Ascending aorta (tissue), 2 donors: ENCODE data around the gene NHSL1. TPM values are rescaled to one million over a fixed set of nuclear protein-coding genes. Genes with fewer than 3 reads are reported as not detected.

Experiments
- DNase-seq, 2 donors: peaks; one replicate each; pipeline ENCODE4 v3.0.0-alpha.2; 2019; ENCODE audit warnings: low spot score in 2 of 2
- H3K27ac ChIP-seq, 2 donors: fragments of 200-600 bp; sonication (generic); one replicate each; pipeline ENCODE4 v1.5.1; 2016 to 2017; ENCODE audit warnings: mild to moderate bottlenecking in 1 of 2
- H3K27me3 ChIP-seq: fragments of 200-600 bp; sonication (generic); one replicate; pipeline ENCODE4 v1.5.1; 2017
- H3K36me3 ChIP-seq, 2 donors: fragments of 200-600 bp; sonication (generic); one replicate each; pipeline ENCODE4 v1.5.1; 2016
- H3K4me1 ChIP-seq, 2 donors: fragments of 200-600 bp; sonication (generic); one replicate each; pipeline ENCODE4 v1.5.1; 2016 to 2017; ENCODE audit warnings: mild to moderate bottlenecking in 1 of 2
- H3K4me3 ChIP-seq, 2 donors: fragments of 200-600 bp; sonication (generic); one replicate each; pipeline ENCODE4 v1.5.1; 2016 to 2017; ENCODE audit warnings: mild to moderate bottlenecking in 1 of 2
- H3K9me3 ChIP-seq, 2 donors: fragments of 200-600 bp; sonication (generic); one replicate each; pipeline ENCODE4 v1.5.1; 2016
- intact Hi-C: fragments of 100-400 bp; cut with DNase I; formaldehyde crosslinking; loops from one replicate; pipeline ENCODE4 v1.15.1; 2023
- total RNA-seq: library from RNA; depleted of rRNA; stranded (reverse); fragments of >200 nt; gene quantifications from one replicate; pipeline ENCODE4 v1.1.0, GENCODE V29; 2016
- TF ChIP-seq, protein P1 (sequence below), 3 experiments: fragments of 200-600 bp in 2 of 3; fragments of 450-650 bp in 1 of 3; sonication (generic) in 2 of 3; IDR thresholded peaks; one replicate each; pipeline ENCODE4 v1.5.1; 2016 to 2019; ENCODE audit warnings: antibody characterized with exemption in 3 of 3, mild to moderate bottlenecking in 1 of 3, moderate library complexity in 1 of 3

Gene NHSL1
- total RNA-seq, 1 donor from 2014 or later = 10.4 TPM

DNA sequence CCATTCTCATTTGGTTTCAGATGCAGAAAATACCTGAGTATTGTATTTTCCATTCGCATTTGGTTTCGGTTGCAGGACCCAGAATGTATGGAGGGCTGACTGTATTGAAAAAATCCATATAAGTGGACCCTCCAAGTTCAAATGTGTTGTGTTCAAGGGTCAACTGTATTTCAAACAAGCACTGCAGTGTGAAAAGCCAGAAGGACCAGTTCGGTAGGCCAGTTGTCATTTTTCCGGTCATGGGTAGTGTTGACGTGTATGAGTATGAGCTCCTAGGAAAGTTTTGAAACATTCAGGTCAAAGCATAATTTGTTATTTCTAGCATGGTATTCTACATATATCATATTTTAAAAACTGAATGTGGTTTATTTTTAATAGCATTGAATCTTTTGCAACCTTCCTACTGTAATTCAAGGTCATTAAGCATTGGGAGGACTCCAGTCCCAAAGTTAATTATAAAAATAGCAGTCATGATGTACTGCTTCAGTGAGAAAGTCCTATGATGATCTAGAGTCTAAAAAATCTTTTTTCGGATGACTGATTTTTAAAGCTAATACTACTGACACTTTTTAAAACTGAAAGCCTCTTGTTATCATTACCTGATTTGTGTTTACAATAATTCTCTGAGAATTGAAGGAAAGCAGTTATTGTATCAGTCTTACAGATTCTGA, 18.9 kb downstream of the NHSL1 start:
- H3K27ac ChIP-seq = no peak overlapping the region
- no peak overlapping the region for H3K4me3 ChIP-seq
- H3K4me1 ChIP-seq = no peaks in the 10 kb centered on the region
- no peak for DNase-seq
- H3K9me3 ChIP-seq = no peaks in the 10 kb centered on the region
- intact Hi-C loops = no loop called here
- no peaks in the 10 kb centered on the region for H3K27me3 ChIP-seq
- no peaks in the 10 kb centered on the region for H3K36me3 ChIP-seq
- TF ChIP-seq, protein P1, sequence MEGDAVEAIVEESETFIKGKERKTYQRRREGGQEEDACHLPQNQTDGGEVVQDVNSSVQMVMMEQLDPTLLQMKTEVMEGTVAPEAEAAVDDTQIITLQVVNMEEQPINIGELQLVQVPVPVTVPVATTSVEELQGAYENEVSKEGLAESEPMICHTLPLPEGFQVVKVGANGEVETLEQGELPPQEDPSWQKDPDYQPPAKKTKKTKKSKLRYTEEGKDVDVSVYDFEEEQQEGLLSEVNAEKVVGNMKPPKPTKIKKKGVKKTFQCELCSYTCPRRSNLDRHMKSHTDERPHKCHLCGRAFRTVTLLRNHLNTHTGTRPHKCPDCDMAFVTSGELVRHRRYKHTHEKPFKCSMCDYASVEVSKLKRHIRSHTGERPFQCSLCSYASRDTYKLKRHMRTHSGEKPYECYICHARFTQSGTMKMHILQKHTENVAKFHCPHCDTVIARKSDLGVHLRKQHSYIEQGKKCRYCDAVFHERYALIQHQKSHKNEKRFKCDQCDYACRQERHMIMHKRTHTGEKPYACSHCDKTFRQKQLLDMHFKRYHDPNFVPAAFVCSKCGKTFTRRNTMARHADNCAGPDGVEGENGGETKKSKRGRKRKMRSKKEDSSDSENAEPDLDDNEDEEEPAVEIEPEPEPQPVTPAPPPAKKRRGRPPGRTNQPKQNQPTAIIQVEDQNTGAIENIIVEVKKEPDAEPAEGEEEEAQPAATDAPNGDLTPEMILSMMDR (IDR thresholded peaks at IDR 0.05) = no peak

DNA sequence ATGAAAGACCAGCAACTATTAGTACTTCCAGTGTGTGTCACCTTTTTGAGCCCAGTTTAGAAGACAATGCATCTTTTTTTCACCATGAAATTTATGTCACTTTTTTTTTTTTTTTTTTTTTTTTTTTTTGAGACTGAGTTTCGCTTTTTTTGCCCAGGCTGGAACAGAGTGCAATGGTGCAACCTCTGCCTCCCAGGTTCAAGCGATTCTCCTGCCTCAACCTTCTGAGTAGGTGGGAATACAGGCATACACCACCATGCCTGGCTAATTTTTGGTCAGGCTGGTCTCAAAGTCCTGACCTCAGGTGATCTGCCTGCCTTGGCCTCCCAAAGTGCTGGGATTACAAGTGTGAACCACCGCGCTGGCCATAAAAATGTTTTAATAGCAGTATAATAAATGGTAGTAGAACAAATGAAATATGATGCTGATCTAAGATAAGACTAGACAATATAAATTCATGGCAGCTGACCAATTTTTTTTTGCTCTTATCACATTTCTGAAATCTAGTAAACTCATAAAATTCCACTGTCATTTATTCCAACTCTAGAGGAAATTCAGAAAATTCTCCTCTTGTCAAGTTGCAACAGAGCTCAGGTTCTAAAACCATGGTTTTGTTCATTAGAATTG, 21.3 kb downstream of the NHSL1 start:
- no peaks in the 10 kb centered on the region for H3K36me3 ChIP-seq
- H3K9me3 ChIP-seq = no peaks in the 10 kb centered on the region
- no peak overlapping the region for H3K27ac ChIP-seq
- no peaks in the 10 kb centered on the region for H3K4me1 ChIP-seq
- DNase-seq = no peak
- intact Hi-C loops = no loop called here
- TF ChIP-seq, protein P1 (IDR thresholded peaks at IDR 0.05) = no peak
- H3K27me3 ChIP-seq = no peaks in the 10 kb centered on the region
- H3K4me3 ChIP-seq = no peak overlapping the region

DNA sequence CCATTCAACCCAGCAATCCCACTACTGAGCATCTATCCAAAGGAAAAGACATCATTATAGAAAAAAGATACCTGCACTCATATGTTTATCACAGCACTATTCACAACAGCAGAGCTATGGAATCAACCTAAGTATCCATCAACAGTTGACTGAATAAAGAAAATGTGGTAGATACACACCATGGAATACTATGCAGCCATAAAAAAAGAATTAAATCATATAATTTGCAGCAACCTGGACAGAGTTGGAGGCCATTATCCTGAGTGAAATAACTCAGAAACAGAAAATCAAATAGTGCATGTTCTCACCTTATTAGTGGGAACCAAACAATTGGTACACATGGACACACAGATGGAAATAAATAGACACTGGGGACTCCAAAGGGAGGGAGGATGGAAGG, 23.2 kb downstream of the NHSL1 start:
- TF ChIP-seq, protein P1 (IDR thresholded peaks at IDR 0.05) = no peak

DNA sequence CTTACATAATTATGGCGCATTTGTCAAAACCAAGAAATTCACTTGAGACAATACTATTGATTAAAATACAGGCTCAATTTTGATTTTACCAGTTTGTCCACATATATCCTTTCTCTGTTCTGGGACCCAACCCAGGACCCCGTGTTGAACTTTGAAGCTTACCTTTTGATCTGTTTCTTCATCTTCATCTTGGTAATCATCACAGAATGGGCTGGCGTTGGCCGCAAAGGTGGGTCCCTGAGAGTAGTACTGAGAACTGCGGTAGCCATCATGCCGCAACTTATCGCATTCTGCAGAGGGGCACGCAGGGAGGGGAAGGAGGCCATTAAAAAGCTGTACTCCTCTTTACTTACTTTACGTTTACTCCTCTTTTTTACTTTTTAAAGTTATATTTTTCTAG, 26.1 kb downstream of the NHSL1 start:
- no peak for DNase-seq
- Histone ChIP-seq H3K36me3 (no peaks in the 10 kb centered on the region), H3K4me1 (no peaks in the 10 kb centered on the region), H3K27me3 (no peaks in the 10 kb centered on the region), H3K4me3 (no peak overlapping the region), H3K9me3 (no peaks in the 10 kb centered on the region), H3K27ac (no peak overlapping the region)
- TF ChIP-seq, protein P1 (IDR thresholded peaks at IDR 0.05) = no peak
- intact Hi-C loops = no loop called here

More for the DNA sequence above, 23.2 kb downstream of the NHSL1 start:
- no peaks in the 10 kb centered on the region for H3K4me1 ChIP-seq
- H3K27me3 ChIP-seq = no peaks in the 10 kb centered on the region
- no peak for DNase-seq
- no peak overlapping the region for H3K4me3 ChIP-seq
- H3K36me3 ChIP-seq = no peaks in the 10 kb centered on the region
- intact Hi-C loops = no loop called here
- no peaks in the 10 kb centered on the region for H3K9me3 ChIP-seq
- no peak overlapping the region for H3K27ac ChIP-seq

DNA sequence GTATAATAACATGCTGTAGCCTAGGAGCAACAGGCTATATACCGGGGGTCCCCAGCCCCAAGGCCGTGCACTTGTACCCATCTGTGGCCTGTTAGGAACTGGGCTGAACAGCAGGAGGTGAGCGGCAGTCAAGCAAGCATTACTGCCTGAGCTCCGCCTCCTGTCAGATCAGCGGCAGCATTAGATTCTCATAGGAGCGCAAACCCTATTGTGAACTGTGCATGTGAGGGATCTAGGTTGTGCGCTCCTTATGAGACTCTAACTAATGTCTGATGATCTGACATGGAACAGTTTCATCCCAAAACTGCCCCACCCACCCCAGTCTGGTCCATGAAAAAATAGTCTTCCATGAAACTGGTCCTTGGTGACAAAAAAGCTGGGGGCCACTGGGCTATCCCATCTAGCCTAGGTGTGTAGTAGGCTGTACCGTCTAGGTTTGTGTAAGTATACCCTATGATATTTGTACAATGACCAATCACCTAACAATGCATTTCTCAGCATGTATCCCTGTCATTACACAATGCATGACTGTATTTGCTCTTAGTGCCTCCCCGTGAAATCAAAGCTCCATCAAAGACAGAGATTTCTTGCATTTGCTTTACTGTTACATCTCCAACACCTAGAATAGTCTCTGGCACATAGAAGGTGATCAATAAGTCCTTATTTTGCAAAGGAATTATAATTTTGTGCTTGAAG, 30.8 kb downstream of the NHSL1 start:
- H3K27ac ChIP-seq = no peak overlapping the region
- no peaks in the 10 kb centered on the region for H3K9me3 ChIP-seq
- no peaks in the 10 kb centered on the region for H3K4me1 ChIP-seq
- intact Hi-C loops = no loop called here
- no peaks in the 10 kb centered on the region for H3K36me3 ChIP-seq
- no peaks in the 10 kb centered on the region for H3K27me3 ChIP-seq
- no peak overlapping the region for H3K4me3 ChIP-seq
- no peak for DNase-seq
- TF ChIP-seq, protein P1 (IDR thresholded peaks at IDR 0.05) = no peak
